UCSD-AML1 (cell line): Measurements from ENCODE around the gene SLC7A1.
A peak's percentile ranks its signal among the peaks of the same experiment; 100 is the strongest.

Experiments used
- DNase-seq: peaks from one replicate; lab custom pipeline; 2025; ENCODE audit not compliant: unreplicated experiment; lab: John Stamatoyannopoulos, UW

The SLC7A1 gene

GRCh38 chr13:29583073-29583785, 12.3 kb downstream of the SLC7A1 start:
- no peak for DNase-seq

DNA sequence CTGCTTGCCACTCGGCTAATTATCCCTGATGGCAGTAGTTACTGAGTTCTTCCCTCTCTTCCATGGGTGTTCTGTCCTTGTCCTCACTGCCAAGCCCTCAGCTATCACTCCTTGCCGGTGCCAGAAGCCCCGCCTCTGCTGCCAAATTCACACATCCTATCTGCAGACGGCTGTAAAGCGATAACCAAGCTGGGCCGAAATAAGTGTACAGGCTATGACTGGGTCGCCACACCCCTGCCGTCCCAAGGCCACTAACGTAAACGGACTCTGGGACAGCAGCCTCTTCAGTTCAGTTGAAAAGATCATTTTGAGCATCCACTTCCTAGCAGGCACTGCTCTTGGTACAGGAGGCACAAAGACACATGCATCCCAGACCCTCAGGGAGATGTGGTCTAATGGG, 13.3 kb downstream of the SLC7A1 start:
- DNase-seq, result no peak

DNA sequence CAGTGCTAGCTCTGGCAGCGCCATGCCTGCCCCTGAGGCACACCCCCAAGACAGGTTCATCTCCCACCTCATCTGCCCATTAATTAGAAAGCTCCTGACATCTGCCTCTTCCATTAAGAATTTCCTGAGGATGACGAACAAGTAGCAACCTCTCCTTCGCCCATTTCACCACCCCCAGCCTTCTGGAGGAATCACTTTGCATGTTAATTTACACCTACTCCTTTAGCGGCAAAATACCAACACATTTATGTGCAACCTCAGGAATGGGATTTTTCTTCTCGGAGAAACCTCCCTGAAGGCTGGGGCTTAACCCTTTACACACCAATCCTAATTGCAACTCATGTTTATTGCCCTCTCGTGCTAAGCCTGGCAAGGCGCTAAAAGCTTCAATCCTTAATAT, 13.8 kb downstream of the SLC7A1 start:
- DNase-seq, result no peak

DNA sequence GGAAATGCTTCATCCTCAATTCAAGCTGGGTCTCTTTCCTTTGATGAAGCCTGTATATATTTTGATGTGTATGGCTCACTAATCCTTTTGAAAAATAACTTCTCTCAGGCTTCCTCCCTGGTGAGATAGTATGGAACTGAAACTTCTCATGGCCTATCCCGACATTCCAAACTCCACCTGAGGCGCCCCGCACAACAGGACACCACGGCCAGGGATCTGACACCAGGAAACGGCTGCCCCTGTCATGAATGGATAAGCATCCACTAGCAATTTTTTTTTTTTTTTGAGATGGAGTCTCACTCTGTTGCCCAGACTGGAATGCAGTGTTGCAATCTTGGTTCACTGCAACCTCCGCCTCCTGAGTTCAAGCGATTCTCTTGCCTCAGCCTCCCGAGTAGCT, 16.4 kb downstream of the SLC7A1 start:
- DNase-seq, result no peak

- no peak for DNase-seq
Observed at GRCh38 chr13:29578300-29579085, 17.0 kb downstream of the SLC7A1 start.

DNA sequence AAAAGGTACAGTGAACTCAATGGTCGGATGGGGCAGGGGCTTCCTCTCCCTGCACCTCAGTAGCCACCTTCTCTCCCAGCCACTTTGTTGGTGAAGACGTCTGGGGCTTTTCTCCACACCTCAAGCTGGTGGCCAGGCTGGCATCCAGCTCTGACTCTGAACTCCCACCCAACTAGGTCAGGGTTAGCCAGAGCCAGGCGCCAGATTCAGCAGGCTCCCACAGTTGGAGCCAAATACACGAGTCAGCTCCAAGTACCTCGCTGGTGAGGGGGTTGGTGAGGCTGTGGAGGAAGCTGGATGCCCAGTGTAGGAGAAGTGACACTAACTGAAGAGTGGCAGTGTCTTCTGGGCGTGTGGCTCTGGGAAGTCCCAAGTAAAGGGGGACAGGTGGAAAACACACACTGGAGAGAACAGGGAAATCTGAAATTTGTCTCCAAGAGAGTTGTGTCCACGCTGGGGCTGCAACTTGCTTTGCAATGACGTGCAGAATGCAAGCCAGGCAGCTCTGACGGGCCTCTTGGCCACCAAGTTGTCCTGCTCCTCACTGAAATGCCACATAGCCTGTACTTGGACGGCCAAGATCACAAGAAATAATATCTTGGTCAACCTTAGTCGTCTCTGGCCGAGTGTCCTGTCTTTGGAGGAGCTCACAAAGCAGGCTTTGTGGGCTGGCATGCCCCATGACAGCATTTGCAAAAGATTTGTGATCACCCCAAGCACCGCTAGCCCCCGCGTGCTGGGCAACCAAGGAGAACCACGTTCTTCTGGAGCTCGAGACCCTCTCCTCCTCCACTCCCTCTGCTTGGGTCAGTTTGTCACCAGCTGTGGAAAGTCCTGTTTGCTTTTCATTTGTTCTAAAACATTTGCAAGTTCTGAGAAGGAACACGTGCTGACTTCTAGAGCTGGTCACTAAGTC, 18.1 kb downstream of the SLC7A1 start:
- DNase-seq, result no peak

DNA sequence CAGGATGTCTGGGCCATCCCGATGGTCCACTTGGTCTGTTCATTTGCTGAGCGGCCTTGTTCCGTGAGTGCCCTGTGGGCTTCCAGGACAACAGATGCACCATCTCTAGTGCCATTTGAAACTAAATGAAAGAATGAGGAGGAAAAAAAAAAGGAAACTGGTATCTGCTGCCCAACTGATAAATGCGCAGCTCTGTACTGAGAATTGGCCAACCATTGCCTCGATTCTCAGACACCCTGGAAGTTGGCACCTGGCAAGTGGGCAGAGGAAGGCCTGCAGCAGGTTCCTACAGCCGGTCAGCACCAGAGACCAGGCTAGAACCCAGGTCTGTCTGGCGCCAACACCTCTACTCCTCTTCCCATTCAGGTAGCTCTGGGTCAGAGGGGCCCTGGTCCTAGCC, 18.9 kb downstream of the SLC7A1 start:
- no peak for DNase-seq

GRCh38 chr13:29575098-29575497, 20.4 kb downstream of the SLC7A1 start:
- no peak for DNase-seq

- peak; percentile 44 for DNase-seq
Observed at GRCh38 chr13:29573190-29573589, 22.3 kb downstream of the SLC7A1 start.

DNA sequence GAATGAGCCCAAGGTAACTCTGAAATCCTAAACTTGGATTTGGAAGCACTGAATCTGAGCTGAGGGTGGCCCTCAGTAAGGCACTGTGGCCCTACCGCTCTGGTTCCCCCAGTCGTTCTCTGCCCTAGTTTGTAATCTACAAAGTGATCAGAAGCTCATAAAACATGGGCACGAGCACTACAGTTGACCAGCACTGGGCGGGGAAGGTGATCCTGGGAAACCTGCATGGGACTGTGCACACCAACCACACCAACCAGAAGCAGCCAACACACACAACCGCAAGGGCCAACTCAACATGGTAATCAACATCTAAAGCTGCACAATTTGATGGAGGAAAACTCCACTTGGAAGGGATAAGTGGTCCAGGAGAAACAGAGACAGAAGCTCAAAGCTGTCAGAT, 22.9 kb downstream of the SLC7A1 start:
- DNase-seq, result no peak

DNA sequence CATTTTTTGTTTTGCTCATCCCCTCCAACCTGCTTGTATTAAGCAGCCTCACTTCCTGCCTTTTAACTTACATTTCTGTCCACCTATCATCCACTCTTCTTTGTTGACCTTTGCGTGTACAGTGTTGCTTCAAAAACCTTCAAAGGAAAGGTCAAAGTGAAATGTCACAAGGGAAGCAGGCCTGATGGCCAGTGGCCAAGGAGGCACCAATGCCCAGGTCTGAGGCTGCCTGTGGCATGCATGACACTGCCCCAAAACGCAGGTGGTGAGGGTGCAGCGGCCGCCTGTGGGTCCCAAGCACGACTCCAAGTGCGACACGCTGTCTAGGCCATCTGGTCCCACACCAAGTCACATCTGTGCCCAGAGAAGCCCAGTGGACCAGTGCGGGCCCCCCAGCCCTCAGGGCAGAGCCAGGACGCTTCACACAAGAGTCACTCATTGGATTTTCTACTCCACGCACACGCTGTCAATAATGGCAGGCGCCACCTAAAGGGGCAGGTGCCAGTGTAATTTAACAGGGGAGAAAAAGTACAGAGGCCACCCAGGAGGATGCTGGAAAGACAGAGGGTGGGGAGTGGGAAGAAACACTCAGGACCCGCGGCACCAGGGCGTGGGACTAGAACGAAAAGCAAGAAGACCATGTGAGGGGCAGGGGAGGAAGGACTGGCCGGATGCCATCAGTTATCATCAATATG, 23.5 kb downstream of the SLC7A1 start:
- DNase-seq, result no peak

DNA sequence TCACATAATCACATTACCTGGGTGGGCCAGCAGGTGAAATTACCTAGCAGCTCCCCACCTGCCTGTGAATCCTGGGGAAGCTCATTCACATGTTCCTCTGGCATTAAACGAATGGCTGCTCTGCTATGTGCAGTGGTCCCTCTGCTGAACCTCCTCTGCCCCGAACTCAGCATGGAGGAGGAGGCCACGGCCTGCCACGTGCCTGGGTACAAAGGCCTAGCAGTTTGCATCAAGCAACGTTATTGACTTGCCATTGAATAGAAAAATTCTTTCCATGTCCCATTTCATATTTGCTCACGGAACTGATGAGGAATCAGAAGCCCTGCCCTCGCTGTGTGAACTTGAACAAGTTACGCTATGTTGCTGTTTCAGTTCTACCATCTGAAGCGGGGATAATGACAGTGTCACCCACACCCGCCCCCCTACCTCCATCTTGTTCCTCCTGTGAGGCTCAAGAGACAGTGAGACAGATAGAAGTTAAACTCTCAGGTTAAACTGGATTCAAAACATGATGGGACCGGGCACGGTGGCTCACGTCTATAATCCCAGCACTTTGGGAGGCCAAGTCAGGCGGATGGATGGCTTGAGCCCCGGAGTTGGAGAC, 25.3 kb downstream of the SLC7A1 start:
- DNase-seq, result no peak

DNA sequence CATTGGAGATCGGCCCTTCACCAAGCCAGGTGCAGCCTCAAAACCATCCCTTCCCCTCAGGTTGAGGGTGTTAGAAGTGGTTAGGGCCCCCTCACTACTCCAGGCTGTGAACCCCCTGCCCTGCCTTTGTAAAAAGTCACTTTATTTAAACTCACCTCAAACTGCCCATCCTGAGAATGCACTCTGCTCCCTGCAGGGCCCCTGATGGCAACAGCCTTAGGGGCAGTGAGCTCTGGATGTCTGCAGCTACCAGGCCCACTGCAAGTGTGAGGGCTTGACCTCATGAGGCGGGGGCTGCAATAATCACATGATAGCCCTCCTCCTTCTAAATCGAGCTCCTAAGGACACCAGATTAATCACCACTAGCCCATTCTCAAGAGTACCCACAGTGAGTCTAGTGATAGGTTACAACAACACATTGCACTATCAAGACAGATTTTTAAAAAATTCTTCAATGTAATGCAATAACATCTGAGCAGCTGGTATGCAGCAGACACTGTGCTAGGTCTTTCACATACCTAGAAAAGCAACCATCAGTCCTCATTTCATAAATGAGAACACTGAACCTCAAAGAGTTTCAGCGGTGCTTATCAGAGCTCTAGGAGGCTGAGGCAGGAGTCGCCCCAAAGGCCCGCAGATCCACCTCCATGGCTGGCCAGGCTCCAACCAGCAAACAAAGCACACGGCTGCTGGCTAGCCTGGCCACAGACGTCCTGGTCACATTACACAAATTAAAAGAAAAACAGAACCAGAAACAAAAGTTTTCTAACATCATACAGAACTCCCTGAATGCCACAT, 26.0 kb downstream of the SLC7A1 start:
- no peak for DNase-seq

DNA sequence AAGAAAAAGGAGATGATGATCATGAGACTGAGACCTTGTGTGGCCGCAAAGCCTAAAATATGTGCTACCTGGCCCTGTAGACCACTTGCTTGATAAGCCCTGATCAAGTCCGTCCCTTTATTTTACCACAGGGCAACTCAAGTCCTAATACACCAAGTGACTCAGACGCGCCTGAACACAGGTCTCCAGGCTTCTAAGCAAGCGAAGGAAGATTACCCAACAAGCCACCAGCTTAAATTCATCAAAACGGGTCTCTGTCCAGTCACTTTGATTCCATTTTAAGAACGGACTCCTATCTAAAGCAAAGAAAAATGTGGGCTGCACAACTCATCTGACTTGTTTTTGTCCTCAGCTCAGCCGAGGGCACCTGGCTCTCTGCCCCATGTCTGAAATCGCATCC, 26.8 kb downstream of the SLC7A1 start:
- no peak for DNase-seq

- DNase-seq, result no peak
Observed at GRCh38 chr13:29567411-29567810, 28.1 kb downstream of the SLC7A1 start.

DNA sequence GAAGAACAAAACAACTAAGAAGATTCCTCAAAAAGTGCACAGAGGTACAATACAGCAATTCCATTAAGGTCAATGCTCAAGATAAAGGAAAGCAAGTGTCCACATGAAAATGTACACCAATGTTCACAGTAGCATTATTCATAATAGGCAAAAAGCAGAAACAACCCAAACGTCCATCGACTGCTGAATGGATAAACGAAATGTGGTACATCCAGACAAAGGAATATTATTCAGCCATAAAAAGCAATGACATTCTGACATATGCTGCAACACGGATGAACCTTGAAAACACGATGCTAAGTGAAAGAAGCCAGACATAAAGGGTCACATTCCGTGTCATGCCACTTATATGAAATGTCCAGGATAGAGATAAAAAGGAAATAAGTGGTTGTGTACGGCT, 29.3 kb downstream of the SLC7A1 start:
- DNase-seq, result no peak

- DNase-seq, result no peak
Observed at GRCh38 chr13:29564818-29565217, 30.7 kb downstream of the SLC7A1 start.

GRCh38 chr13:29564373-29564772, 31.1 kb downstream of the SLC7A1 start:
- DNase-seq, result no peak

DNA sequence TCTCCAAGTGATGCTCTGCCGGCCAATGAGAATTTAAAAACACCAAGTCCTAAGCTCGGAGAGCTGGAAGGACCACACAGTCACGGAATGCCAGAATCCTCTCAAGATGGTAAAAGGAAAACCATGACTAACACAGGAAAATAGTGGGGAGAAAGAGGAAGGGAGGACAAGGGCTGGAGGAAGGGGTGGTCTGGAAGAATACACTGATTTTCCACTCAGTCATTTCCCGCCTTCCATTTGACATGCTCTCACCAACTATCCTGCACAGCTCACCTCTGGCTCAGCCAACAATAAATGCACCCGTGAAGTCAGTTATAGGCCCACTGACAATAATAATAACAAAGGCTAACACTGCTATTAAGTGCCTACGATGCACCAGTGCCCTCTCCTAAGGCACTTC, 31.5 kb downstream of the SLC7A1 start:
- DNase-seq, result no peak
